ENCODE measurements around the gene PRKN. TPM values are rescaled to one million over a fixed set of nuclear protein-coding genes. Genes with fewer than 3 reads are reported as not detected.
"Not testable (repeated sequence)": the region's sequence is repeated elsewhere in the genome, so short reads cannot be mapped to it uniquely, and the experiment has no call there.

Gene PRKN
- total RNA-seq, 2 donors from 2014 or later = 15.7 to 19.3 TPM

- Histone ChIP-seq H3K27me3 (no peaks in the 10 kb centered on the region), H3K9me3 (no peaks in the 10 kb centered on the region), H3K4me1 (no peaks in the 10 kb centered on the region), H3K36me3 (no peaks in the 10 kb centered on the region), H3K27ac (no peak overlapping the region), H3K4me3 (no peak overlapping the region)
- TF ChIP-seq, protein P1, sequence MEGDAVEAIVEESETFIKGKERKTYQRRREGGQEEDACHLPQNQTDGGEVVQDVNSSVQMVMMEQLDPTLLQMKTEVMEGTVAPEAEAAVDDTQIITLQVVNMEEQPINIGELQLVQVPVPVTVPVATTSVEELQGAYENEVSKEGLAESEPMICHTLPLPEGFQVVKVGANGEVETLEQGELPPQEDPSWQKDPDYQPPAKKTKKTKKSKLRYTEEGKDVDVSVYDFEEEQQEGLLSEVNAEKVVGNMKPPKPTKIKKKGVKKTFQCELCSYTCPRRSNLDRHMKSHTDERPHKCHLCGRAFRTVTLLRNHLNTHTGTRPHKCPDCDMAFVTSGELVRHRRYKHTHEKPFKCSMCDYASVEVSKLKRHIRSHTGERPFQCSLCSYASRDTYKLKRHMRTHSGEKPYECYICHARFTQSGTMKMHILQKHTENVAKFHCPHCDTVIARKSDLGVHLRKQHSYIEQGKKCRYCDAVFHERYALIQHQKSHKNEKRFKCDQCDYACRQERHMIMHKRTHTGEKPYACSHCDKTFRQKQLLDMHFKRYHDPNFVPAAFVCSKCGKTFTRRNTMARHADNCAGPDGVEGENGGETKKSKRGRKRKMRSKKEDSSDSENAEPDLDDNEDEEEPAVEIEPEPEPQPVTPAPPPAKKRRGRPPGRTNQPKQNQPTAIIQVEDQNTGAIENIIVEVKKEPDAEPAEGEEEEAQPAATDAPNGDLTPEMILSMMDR (IDR thresholded peaks at IDR 0.05) = no peak
- no peak for DNase-seq (ENCODE audit: low spot score)
These were observed 1411.0 kb downstream of the PRKN start for GRCh38 chr6:161316531-161316930.

DNA sequence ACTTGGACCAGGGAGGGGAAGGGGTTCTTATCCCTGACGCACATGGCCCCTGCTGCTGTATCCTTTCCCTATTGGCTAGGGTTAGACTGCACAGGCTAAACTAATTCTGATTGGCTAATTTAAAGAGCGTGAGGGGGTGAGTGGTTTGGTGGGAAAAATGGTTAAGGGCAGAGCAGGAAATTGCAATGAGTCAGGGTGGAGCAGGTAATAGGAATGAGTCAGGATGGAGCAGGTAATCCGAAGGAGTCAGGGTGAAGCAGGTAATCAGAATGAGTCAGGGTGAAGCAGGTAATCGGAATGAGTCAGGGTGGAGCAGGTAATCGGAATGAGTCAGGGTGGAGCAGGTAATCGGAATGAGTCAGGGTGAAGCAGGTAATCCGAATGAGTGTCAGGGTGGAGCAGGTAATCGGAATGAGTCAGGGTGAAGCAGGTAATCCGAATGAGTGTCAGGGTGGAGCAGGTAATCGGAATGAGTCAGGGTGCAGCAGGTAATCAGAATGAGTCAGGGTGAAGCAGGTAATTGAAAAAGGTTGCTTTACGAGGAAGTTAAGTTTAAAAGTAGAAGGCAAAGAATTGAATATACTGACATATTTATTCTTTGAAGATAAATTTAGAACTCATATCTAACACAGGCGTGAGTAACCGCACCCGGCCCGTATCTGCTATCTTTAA lies 1412.2 kb downstream of the PRKN start:
- not testable (repeated sequence) for H3K4me1 ChIP-seq; H3K27ac ChIP-seq; H3K4me3 ChIP-seq; H3K9me3 ChIP-seq; H3K27me3 ChIP-seq; H3K36me3 ChIP-seq; DNase-seq (ENCODE audit: low spot score)

- not testable (repeated sequence) for H3K27ac ChIP-seq; DNase-seq (ENCODE audit: low spot score); H3K36me3 ChIP-seq; H3K9me3 ChIP-seq; H3K4me3 ChIP-seq; H3K27me3 ChIP-seq; H3K4me1 ChIP-seq
These were observed 1412.9 kb downstream of the PRKN start for GRCh38 chr6:161314541-161315245.

- H3K27ac ChIP-seq = no peak overlapping the region
- no peaks in the 10 kb centered on the region for H3K4me1 ChIP-seq
- H3K36me3 ChIP-seq = no peaks in the 10 kb centered on the region
- TF ChIP-seq, protein P1 (IDR thresholded peaks at IDR 0.05) = no peak
- H3K4me3 ChIP-seq = no peak overlapping the region
- H3K27me3 ChIP-seq = no peaks in the 10 kb centered on the region
- DNase-seq (ENCODE audit: low spot score) = no peak
- no peaks in the 10 kb centered on the region for H3K9me3 ChIP-seq
These were observed 1413.5 kb downstream of the PRKN start for GRCh38 chr6:161313940-161314509.

DNA sequence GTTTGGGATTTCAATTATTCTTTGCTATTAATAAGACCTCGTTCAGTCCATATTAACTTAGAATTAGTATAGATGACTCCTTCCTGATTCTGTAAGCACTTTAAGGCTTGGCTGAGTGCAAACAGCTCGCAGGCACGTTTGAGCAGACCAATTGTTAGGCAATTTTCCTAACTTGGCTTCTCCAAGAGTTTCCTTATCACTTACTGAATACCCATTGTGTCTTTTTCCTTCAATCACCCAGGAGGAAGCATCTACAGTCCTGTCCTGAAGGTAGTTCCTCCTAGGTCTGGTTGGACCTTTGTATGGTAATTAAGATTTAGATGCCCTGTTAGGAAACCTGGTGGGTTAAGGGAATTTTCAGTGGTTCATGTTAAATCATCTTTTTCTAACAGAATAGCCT lies 1414.1 kb downstream of the PRKN start:
- H3K27me3 ChIP-seq = not testable (repeated sequence)

DNA sequence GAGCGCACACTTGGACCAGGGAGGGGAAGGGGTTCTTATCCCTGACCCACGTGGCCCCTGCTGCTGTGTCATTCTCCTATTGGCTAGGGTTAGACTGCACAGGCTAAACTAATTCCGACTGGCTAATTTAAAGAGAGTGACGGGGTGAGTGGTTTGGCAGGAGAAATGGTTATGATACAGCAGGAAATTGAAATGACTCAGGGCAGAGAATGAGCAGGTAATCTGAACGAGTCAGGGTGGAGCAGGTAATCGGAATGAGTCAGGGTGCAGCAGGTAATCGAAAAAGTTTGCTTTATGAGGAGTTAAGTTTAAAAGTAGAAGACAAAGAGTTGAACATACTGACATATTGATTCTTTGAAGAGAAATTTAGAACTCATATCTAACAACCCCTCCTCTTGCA lies 1417.8 kb downstream of the PRKN start:
- not testable (repeated sequence) for DNase-seq (ENCODE audit: low spot score); H3K9me3 ChIP-seq; H3K4me3 ChIP-seq; H3K27me3 ChIP-seq; H3K36me3 ChIP-seq; H3K4me1 ChIP-seq; H3K27ac ChIP-seq

More for the DNA sequence above, 1414.1 kb downstream of the PRKN start:
- not testable (repeated sequence) for H3K27ac ChIP-seq; H3K9me3 ChIP-seq; H3K4me3 ChIP-seq; DNase-seq (ENCODE audit: low spot score); H3K4me1 ChIP-seq; H3K36me3 ChIP-seq

- Histone ChIP-seq H3K4me3 (no peak overlapping the region), H3K9me3 (no peaks in the 10 kb centered on the region), H3K4me1 (no peaks in the 10 kb centered on the region), H3K36me3 (no peaks in the 10 kb centered on the region), H3K27me3 (no peaks in the 10 kb centered on the region), H3K27ac (no peak overlapping the region)
- no peak for DNase-seq (ENCODE audit: low spot score)
- TF ChIP-seq, protein P1 (IDR thresholded peaks at IDR 0.05) = no peak
These were observed 1419.4 kb downstream of the PRKN start for GRCh38 chr6:161308075-161308655.
